PC-9 (cell line): ENCODE results near the gene GNAQ. TPM values are rescaled to one million over a fixed set of nuclear protein-coding genes. Genes with fewer than 3 reads are reported as not detected.

Experiments used
- BruUV-seq: library from RNA; stranded (reverse); fragments of 400-500 nt; replicated peaks from 2 replicates; lab custom pipeline; 2021; lab: Mats Ljungman, UMichigan
- CTCF ChIA-PET: fragments of 300-600 bp; sonication (Branson Sonifier 250); formaldehyde crosslinking; loops from one replicate; lab custom pipeline; 2022; ENCODE audit warnings: antibody characterized with exemption; lab: Charles Lee
- POLR2A ChIA-PET: fragments of 300-600 bp; sonication (Branson Sonifier 250); formaldehyde crosslinking; loops from one replicate; lab custom pipeline; 2022; ENCODE audit warnings: antibody characterized with exemption; ENCODE audit not compliant: unreplicated experiment; lab: Charles Lee
- DNase-seq, 2 experiments: peaks; one replicate each; pipeline versions ENCODE4 v3.0.0 to v3.0.0-alpha.2; 2015 to 2022; ENCODE audit warnings: mixed read lengths in 1 of 2
- H2AFZ ChIP-seq: fragments of 200-600 bp; sonication (generic); 2 replicates; pipeline ENCODE4 v1.8.1; 2017; ENCODE audit warnings: antibody characterized with exemption
- H3F3A ChIP-seq: fragments of 200-600 bp; sonication (generic); 2 replicates; pipeline ENCODE4 v1.8.1; 2017; ENCODE audit warnings: antibody characterized with exemption, mild to moderate bottlenecking, low read depth; ENCODE audit not compliant: insufficient read depth
- H3K27ac ChIP-seq: fragments of 200-600 bp; sonication (generic); 2 replicates; pipeline ENCODE4 v1.6.1; 2016; ENCODE audit warnings: mixed run types
- H3K27me3 ChIP-seq: fragments of 200-600 bp; sonication (generic); 2 replicates; pipeline ENCODE4 v1.6.1; 2016; ENCODE audit warnings: low read depth, mixed run types; ENCODE audit not compliant: insufficient read depth
- H3K36me3 ChIP-seq: fragments of 200-600 bp; sonication (generic); 2 replicates; pipeline ENCODE4 v1.6.1; 2016; ENCODE audit warnings: low read depth, mixed run types
- H3K4me1 ChIP-seq: fragments of 200-600 bp; sonication (generic); replicated peaks from 2 replicates; pipeline ENCODE4 v1.6.1; 2016; ENCODE audit warnings: mixed run types; ENCODE audit not compliant: insufficient read depth
- H3K4me2 ChIP-seq: fragments of 200-600 bp; sonication (generic); 2 replicates; pipeline ENCODE4 v1.6.1; 2017; ENCODE audit warnings: mixed run types
- H3K4me3 ChIP-seq: fragments of 200-600 bp; sonication (generic); 2 replicates; pipeline ENCODE4 v1.6.1; 2016; ENCODE audit warnings: mixed run types
- H3K79me2 ChIP-seq: fragments of 200-600 bp; sonication (generic); 2 replicates; pipeline ENCODE4 v1.6.1; 2017; ENCODE audit warnings: low read depth, mixed run types
- H3K9me2 ChIP-seq: fragments of 200-600 bp; sonication (generic); 2 replicates; pipeline ENCODE4 v1.8.1; 2017; ENCODE audit warnings: mild to moderate bottlenecking; ENCODE audit not compliant: insufficient read depth
- H3K9me3 ChIP-seq: fragments of 200-600 bp; sonication (generic); 2 replicates; pipeline ENCODE4 v1.8.1; 2016; ENCODE audit warnings: low read depth; ENCODE audit not compliant: insufficient read depth
- H4K20me1 ChIP-seq: fragments of 200-600 bp; sonication (generic); 2 replicates; pipeline ENCODE4 v1.8.1; 2017; ENCODE audit not compliant: insufficient read depth
- CTCF ChIP-seq: fragments of 200-600 bp; sonication (generic); conservative IDR thresholded peaks from 2 replicates; pipeline ENCODE4 v1.6.1; 2017; ENCODE audit warnings: mixed run types, antibody characterized with exemption, mild to moderate bottlenecking, moderate library complexity
- EZH2 ChIP-seq: fragments of 200-600 bp; sonication (generic); IDR thresholded peaks from 2 replicates; pipeline ENCODE4 v1.8.0; 2017; ENCODE audit warnings: antibody characterized with exemption, low read depth
- intact Hi-C: fragments of 100-400 bp; cut with micrococcal nuclease; formaldehyde crosslinking; loops from one replicate; pipeline ENCODE4 v1.10.0; 2022; ENCODE audit not compliant: unreplicated experiment
- total RNA-seq: library from RNA; stranded (reverse); gene quantifications from 2 replicates; pipeline ENCODE4 v1.2.3, GENCODE V29; 2021

GNAQ gene
- total RNA-seq, 1 experiment from 2014 or later = 51.6 TPM

- H3K9me2 ChIP-seq = no peaks in the 10 kb centered on the region
- H3K27ac ChIP-seq = peak overlapping the region; percentile 46
- no peaks in the 10 kb centered on the region for H3K27me3 ChIP-seq
- H4K20me1 ChIP-seq = no peaks in the 10 kb centered on the region
- TF ChIP-seq CTCF (no peak), EZH2 (no peak)
- 0 out of 2 replicates have a peak, but pooled peaks cover 4% of the 10 kb centered on the region for H3K36me3 ChIP-seq
- peak in 1 of 2 experiments; percentile 58 for DNase-seq
- BruUV-seq = no TSS peak
- ChIA-PET CTCF (interaction anchor here (0.6 kb wide), 1 partner anchor 795 kb away, joined by 3 read pairs; no protein-coding TSS in a partner anchor), POLR2A (no interaction called here)
- H3K9me3 ChIP-seq = no peaks in the 10 kb centered on the region
- intact Hi-C loops = no loop called here
- H2AFZ ChIP-seq = no peak overlapping the region
- peak overlapping the region; percentile 43; the same call in 1 of the 2 replicates for H3K4me2 ChIP-seq
- H3K4me3 ChIP-seq = no peak overlapping the region
- H3K79me2 ChIP-seq = 0 out of 2 replicates have a peak, but pooled peaks cover 5% of the 10 kb centered on the region
- peaks cover 22% of the 10 kb centered on the region for H3F3A ChIP-seq
- H3K4me1 ChIP-seq = peaks cover 45% of the 10 kb centered on the region
These were observed 223.5 kb downstream of the GNAQ start for GRCh38 chr9:77807846-77808750.

- BruUV-seq = no TSS peak
- intact Hi-C loops = no loop called here
- H3K27me3 ChIP-seq = no peaks in the 10 kb centered on the region
- 0 out of 2 replicates have a peak, but pooled peaks cover 5% of the 10 kb centered on the region for H3K79me2 ChIP-seq
- H3K9me2 ChIP-seq = no peaks in the 10 kb centered on the region
- no peaks in the 10 kb centered on the region for H3K9me3 ChIP-seq
- DNase-seq = peak in 1 of 2 experiments; percentile 79
- H3K36me3 ChIP-seq = 0 out of 2 replicates have a peak, but pooled peaks cover 4% of the 10 kb centered on the region
- peak overlapping the region; percentile 46 for H3K27ac ChIP-seq
- H3K4me1 ChIP-seq = peaks cover 45% of the 10 kb centered on the region
- no peak overlapping the region for H3K4me2 ChIP-seq
- H3K4me3 ChIP-seq = no peak overlapping the region
- no peaks in the 10 kb centered on the region for H4K20me1 ChIP-seq
- H3F3A ChIP-seq = peaks cover 22% of the 10 kb centered on the region
- CTCF ChIA-PET = interaction anchor here (0.6 kb wide), 1 partner anchor 795 kb away, joined by 3 read pairs; no protein-coding TSS in a partner anchor
- no peak for TF ChIP-seq CTCF
- TF ChIP-seq EZH2 = no peak
- POLR2A ChIA-PET = no interaction called here
- H2AFZ ChIP-seq = no peak overlapping the region
These were observed 224.3 kb downstream of the GNAQ start for GRCh38 chr9:77807281-77807683.

DNA sequence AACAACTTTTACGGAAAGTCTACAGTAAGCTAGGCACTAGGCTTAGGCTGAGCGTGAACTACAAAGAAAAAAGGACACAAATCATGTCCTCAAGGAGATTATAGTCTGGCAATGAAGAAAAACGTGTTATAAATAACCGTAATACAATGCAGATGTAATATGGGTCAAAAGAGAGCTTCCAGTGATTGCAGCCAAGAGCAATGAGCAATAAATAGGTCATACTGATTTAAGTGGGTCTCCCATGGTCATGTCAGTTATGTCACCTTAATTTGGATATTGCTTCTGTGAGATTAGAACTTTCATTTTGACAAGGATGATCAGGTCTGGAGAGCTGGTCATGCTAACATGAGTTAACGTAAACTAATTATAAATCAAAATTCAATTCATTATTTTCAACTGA is 224.9 kb downstream of the GNAQ start:
- ChIA-PET CTCF (no interaction called here), POLR2A (no interaction called here)
- Histone ChIP-seq H3K9me3 (no peaks in the 10 kb centered on the region), H3K4me3 (no peak overlapping the region), H4K20me1 (no peaks in the 10 kb centered on the region), H2AFZ (no peak overlapping the region), H3K79me2 (0 out of 2 replicates have a peak, but pooled peaks cover 5% of the 10 kb centered on the region), H3K4me2 (no peak overlapping the region), H3K9me2 (no peaks in the 10 kb centered on the region), H3K4me1 (peaks cover 45% of the 10 kb centered on the region), H3F3A (peaks cover 22% of the 10 kb centered on the region), H3K27me3 (no peaks in the 10 kb centered on the region), H3K36me3 (0 out of 2 replicates have a peak, but pooled peaks cover 4% of the 10 kb centered on the region), H3K27ac (no peak overlapping the region; the same call in 1 of the 2 replicates)
- TF ChIP-seq EZH2 (no peak), CTCF (no peak)
- BruUV-seq = no TSS peak
- intact Hi-C loops = no loop called here
- DNase-seq = no peak
